ENCODE results near the gene GNPAT.
"Not testable (repeated sequence)": the region's sequence is repeated elsewhere in the genome, so short reads cannot be mapped to it uniquely, and the experiment has no call there.

The GNPAT gene

GRCh38 chr1:231240883-231241735, at the start of gene GNPAT:
Gene GNPAT, plus strand, starts transcription at chr1:231241212. Its CDS starts 167 bp downstream, at chr1:231241379.
- DNase-seq (ENCODE audit: low read depth, low spot score) = peak; percentile 85

GRCh38 chr1:231192620-231193163, 48.3 kb upstream of the GNPAT start:
- DNase-seq (ENCODE audit: low read depth, low spot score) = no peak

GRCh38 chr1:231193710-231194340, 47.2 kb upstream of the GNPAT start:
- DNase-seq (ENCODE audit: low read depth, low spot score) = no peak

- no peak for DNase-seq (ENCODE audit: low read depth, low spot score)
These were observed 46.6 kb upstream of the GNPAT start for GRCh38 chr1:231194476-231194842.

GRCh38 chr1:231194843-231195516, 46.0 kb upstream of the GNPAT start:
- DNase-seq (ENCODE audit: low read depth, low spot score) = no peak

- DNase-seq (ENCODE audit: low read depth, low spot score) = no peak
These were observed 44.7 kb upstream of the GNPAT start for GRCh38 chr1:231196307-231196706.

- no peak for DNase-seq (ENCODE audit: low read depth, low spot score)
These were observed 44.3 kb upstream of the GNPAT start for GRCh38 chr1:231196728-231197127.

GRCh38 chr1:231199868-231200267, 41.1 kb upstream of the GNPAT start:
- DNase-seq (ENCODE audit: low read depth, low spot score) = no peak

GRCh38 chr1:231200388-231201031, 40.5 kb upstream of the GNPAT start:
- DNase-seq (ENCODE audit: low read depth, low spot score) = no peak

GRCh38 chr1:231201375-231201978, 39.5 kb upstream of the GNPAT start:
- no peak for DNase-seq (ENCODE audit: low read depth, low spot score)

- DNase-seq (ENCODE audit: low read depth, low spot score) = no peak
These were observed 38.9 kb upstream of the GNPAT start for GRCh38 chr1:231201979-231202633.

- DNase-seq (ENCODE audit: low read depth, low spot score) = no peak
These were observed 37.6 kb upstream of the GNPAT start for GRCh38 chr1:231203259-231204057.

- no peak for DNase-seq (ENCODE audit: low read depth, low spot score)
These were observed 34.2 kb upstream of the GNPAT start for GRCh38 chr1:231206856-231207255.

GRCh38 chr1:231207437-231207836, 33.6 kb upstream of the GNPAT start:
- DNase-seq (ENCODE audit: low read depth, low spot score) = no peak

GRCh38 chr1:231208980-231209379, 32.0 kb upstream of the GNPAT start:
- no peak for DNase-seq (ENCODE audit: low read depth, low spot score)

GRCh38 chr1:231209531-231209930, 31.5 kb upstream of the GNPAT start:
- DNase-seq (ENCODE audit: low read depth, low spot score) = no peak

- DNase-seq (ENCODE audit: low read depth, low spot score) = no peak
These were observed 30.9 kb upstream of the GNPAT start for GRCh38 chr1:231210126-231210525.

GRCh38 chr1:231211005-231211857, 29.8 kb upstream of the GNPAT start:
- peak; percentile 82 for DNase-seq (ENCODE audit: low read depth, low spot score)

GRCh38 chr1:231212301-231212700, 28.7 kb upstream of the GNPAT start:
- DNase-seq (ENCODE audit: low read depth, low spot score) = not testable (repeated sequence)

All from activated CD4-positive, CD25-positive, alpha-beta regulatory T cell treated with anti-CD3 and anti-CD28 coated beads, Interleukin-2, amount 50 U/mL, for 16 hours (primary cell).